ENCODE measurements around the gene ZNF487.
"Not testable (repeated sequence)": the region's sequence is repeated elsewhere in the genome, so short reads cannot be mapped to it uniquely, and the experiment has no call there.

ZNF487 gene

DNA sequence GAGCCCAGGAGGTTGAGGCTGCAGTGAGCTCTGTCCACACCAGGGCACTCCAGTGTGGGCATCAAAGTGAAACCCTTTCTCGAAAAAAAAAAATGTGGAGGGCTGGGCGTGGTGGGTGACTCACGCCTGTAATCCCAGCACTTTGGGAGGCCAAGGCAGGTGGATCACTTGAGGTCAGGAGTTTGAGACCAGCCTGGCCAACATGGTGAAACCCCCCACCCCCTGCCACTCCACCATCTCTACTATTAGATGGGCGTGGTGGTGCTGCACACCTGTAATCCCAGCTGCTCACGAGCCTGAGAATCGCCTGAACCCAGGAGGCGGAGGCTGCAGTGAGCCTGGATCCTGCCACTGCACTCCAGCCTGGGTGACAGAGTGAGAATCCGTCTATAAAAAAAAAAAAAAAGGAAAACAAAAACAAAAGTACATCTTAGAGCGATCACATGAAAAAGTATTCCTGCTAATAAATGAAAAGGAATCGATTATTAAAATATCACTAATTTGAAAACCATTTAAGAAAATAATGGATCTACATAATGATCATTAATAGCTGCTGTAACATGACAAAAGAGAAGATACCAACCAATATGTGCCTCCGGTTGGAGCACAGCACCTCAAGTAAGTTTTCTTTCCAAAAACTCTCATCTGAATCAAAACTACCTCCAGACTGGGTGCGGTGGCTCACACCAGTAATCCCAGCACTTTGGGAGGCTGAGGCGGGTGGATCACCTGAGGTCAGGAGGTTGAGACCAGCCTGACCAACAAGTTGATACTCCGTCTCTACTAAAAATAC is 32.8 kb upstream of the ZNF487 start:
- DNase-seq (ENCODE audit: low read depth in 2 of 3, low spot score in 1 of 3) = no peak

DNA sequence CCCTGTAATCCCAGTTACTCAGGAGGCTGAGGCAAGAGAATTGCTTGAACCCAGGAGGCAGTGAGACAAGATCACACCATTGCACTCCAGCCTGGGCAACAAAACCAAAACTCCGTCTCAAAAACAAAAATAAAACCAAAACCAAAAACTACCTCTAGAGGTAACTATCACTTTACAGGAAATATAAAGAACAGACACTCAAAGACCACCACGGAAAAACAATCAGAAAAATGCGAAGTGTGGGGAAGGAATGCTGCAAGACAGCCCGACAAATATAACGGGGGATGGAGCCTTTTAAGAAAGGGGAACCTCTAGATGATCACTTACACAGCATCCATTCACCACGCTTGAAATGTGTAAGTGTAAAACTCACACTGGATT is 32.2 kb upstream of the ZNF487 start:
- DNase-seq (ENCODE audit: low read depth in 2 of 3, low spot score in 1 of 3) = no peak

DNA sequence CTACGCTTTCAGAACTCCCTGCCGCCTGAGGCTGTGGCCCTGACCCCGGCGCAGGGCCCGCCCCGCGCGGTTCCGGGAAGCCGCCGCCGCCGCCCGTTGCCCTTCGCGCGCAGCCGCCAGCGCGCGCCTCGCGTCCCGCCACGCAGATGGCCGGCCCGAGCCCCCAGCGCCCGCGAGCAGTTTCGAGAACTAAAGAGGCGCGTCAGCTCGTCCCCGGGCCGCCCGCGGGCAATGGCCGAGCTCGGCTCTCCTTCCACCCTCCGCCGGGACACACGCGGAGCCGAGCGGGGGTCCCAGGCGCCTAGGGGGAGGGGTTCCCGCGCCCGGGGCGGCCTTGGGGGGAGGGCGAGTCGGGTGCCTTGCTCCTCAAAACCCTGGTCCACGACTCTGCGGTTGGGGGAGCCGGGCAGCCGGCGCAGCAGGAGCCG is 29.7 kb upstream of the ZNF487 start:
- peak in 1 of 3 donors; percentile 49 for DNase-seq (ENCODE audit: low read depth in 2 of 3, low spot score in 1 of 3)

DNA sequence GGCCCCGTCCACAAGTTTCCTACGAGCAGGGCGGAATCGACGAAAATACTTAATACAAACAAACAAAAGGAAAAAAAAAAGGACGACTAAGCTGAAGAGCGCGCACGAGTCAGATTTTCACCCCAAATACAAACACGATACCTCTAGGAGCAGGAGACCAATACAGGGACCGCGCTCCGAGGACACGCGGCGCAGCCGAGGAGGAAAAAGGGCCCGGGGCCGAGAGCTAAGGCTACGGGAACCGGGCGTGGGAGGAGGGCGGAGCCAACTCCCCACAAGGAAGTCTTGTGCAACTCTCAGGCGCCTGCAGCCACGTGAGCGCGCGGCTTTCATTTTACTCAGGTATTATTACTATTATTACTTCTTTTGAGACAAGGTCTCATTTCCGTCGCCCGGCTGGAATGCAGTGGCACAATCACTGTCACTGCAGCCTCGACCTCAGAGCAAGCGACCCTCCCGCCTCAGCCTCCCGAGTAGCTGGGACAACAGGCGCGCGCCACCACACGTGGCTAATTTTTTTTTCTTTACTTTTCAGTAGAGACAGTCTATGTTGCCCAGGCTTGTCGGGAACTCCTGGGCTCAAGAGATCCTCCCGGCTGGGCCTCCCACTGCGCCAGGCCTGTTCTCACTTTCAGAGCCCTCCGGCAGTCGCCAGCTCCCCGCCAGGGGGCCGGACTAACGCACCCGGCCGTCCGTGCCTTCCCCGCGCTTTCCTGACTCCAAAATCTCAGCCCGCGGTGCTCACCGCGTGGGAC is 29.2 kb upstream of the ZNF487 start:
- DNase-seq (ENCODE audit: low read depth in 2 of 3, low spot score in 1 of 3) = peak; percentile 88 to 91 (median 88)

DNA sequence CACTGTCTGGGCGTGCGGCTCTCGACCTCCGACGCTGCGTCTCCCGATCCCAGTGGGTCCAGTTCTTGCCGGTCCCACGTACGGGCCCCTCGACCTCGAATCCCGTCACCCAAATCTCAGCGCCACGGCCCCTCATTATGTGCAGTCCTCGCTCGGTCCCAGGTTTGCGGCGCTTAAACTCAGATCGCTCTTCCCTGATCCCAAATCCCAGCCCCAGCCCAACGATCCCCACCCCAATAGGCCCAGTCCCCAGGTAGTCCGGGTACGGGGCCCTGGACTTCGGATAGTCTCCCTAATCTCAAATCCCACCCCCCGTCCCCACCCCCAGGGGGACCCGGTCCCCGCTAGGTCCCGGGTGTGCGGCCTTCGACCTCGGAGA is 28.6 kb upstream of the ZNF487 start:
- DNase-seq (ENCODE audit: low read depth in 2 of 3, low spot score in 1 of 3) = no peak

DNA sequence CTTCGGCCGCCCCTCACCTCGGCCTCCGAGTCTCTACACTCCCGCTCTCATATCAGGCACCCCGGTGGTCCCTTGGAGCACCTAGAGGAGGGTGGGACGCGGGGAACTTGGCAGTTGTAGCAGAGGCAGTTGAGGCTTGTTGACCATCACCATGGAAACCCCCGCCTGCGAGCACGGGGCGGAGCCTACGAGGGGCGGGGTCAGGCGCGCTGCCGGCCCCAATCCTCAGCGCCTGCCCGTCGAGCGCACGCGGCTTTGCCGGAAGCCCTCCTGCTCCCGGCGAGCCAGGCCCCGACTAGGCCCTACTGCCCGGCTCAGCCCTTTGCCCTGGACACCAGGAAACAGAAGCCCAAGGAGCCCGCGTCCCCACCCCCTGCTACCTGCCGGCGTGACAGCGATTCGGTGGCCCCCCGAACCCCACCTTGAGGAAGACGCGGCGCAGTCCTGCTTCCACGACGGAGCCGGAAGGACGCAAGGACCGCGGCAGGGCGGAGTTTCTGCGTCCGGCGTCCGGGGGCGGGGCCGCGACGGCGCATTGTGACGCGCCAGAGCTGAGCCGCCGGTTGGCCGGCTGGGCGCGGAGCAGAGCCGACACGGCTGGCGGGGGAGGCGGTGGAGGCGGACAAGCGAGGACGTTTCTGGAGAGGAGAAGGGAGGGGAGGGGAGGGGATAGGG is 28.1 kb upstream of the ZNF487 start, which contains the start of gene HNRNPF:
TSS of gene HNRNPF (minus strand) at position 477 of the 675 bp plus-strand sequence. CDS start 21,302 bp downstream, outside the sequence.
- DNase-seq (ENCODE audit: low read depth in 2 of 3, low spot score in 1 of 3) = peak; percentile 92 to 95 (median 93)

DNA sequence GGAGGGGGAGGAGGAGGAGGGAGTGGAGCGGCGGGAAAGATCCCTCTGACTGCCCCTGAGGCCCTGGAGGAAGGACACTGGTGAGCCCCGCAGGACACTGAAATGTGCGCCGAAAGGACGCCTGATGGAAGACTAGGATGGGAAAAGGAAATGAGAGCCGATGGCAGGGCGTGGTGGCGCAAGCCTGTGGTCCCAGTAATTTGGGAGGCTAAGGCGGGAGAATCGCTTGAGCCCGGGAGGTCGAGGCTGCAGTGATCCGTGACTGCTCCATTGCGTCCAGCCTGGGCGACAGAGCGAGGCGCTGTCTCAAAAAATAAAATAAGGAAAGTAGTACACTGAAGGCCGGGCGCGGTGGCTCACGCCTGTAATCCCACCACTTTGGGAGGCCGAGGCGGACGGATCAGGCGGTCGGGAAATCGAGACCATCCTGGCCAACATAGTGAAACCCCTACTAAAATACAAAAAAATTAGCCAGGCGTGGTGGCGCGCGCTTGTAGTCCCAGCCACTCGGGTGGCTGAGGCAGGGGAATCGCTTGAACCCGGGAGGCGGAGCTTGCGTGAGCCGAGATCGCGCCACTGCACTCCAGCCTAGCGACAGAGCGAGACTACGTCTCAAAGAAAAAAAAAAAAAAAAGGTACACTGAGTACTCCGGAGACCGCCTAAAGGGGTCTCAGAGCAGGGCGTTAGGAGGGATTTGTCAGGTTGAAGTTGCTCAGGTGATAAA is 27.4 kb upstream of the ZNF487 start:
- DNase-seq (ENCODE audit: low read depth in 2 of 3, low spot score in 1 of 3) = peak in 2 of 3 donors; percentile 63 to 70

DNA sequence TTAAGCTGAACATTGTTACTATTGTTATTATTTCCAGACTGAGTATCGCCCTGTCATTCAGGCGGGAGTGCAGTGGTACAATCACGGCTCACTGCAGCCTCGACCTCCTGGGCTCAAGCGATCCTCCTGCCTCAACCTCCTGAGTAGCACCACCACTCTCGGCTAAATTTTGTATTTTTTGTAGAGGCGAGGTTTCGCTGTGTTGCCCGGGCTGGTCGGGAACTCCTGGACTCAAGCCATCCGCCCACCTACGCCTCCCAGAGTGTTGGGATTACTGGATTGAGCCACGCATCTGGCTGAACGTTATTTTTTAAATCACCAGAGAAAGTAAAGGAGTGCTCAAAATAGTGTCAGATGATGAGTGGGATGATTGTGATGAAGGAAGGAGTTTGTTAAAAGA is 26.6 kb upstream of the ZNF487 start:
- DNase-seq (ENCODE audit: low read depth in 2 of 3, low spot score in 1 of 3) = no peak

DNA sequence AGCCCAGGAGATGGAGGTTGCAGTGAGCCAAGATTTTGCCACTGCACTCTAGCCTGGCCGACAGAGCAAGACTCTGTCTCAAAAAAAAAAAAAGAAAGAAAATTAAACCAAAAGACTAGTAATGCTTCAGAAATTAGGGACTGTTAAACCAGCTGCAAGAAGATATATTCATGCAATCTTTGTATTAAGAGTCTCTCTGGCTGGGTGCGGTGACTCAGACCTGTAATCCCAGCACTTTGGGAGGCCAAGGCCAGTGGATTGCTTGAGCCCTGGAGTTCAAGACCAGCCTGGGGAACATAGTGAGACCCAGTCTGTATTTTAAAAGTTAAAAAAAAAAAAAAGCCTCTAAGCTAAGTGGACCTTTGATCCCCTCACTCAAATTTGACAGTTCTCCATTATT is 25.4 kb upstream of the ZNF487 start:
- DNase-seq (ENCODE audit: low read depth in 2 of 3, low spot score in 1 of 3) = no peak

DNA sequence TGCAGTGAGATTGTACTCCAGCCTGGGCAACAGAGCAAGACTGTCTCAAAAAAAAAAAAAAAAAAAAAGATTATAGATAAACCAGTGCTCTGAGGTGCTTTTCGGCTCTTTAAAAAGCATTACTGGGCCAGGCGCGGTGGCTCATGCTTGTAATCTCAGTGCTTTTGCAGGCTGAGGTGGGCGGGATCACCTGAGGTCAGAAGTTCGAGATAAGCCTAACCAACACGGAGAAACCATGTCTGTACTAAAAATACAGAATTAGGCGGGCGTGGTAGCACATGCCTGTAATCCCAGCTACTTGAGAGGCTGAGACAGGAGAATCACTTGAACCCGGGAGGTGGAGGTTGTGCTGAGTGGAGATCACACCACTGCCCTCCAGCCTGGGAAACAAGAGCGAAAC is 21.4 kb upstream of the ZNF487 start:
- no peak for DNase-seq (ENCODE audit: low read depth in 2 of 3, low spot score in 1 of 3)

DNA sequence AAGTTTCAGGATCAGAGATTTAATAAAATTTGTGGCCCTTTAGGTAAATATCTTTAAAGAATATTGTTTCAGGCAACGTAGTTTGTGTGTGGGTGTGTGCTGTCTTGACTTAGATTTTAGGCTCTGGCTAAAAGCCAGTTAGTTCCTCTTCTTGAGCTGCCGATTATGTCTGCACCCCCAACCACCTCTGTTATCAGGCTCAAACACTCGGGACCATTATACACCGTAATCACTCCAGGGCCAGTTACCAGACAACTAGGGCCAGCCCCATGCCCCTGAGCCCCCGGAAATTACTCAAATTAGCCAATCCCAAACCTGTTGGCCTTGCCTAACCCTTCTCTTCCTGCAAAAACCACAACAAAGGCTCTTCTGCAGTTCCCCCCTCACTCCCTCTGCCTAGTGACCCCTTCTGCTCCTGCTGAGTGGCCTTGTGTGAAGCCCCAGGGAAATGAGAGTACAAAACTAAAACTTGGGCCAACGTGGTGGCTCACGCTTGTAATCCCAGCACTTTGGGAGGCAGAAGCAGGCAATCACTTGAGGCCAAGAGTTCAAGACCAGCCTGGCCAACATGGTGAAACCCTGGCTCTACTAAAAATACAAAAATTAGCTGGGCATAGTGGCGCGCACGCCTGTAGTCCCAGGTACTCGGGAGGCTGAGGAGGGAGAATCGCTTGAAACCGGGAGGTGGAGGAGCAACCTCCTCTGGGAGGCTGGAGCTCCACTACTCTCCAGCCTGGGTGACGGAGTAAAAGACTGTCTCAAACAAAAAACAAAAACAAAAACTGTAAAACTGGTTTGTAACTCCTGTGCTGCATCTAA is 18.8 kb upstream of the ZNF487 start:
- DNase-seq (ENCODE audit: low read depth in 2 of 3, low spot score in 1 of 3) = no peak

DNA sequence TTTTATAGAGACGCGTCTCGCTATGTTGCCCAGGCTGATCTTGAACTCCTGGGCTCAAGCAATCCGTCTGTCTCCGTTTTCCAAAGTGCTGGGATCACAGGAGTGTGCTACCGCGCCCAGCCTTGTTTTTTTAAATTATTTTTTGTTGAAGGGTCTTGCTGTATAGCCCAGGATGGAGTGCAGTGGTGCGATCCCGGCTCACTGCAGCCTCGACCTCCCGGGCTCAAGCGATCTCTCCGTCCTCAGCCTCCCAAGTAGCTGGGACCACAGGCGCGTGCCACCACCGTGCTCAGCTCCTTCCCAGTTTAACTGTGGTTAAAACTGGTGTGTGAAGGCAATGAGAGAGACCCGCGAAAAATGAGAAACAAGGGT is 16.9 kb upstream of the ZNF487 start:
- DNase-seq (ENCODE audit: low read depth in 2 of 3, low spot score in 1 of 3) = no peak

DNA sequence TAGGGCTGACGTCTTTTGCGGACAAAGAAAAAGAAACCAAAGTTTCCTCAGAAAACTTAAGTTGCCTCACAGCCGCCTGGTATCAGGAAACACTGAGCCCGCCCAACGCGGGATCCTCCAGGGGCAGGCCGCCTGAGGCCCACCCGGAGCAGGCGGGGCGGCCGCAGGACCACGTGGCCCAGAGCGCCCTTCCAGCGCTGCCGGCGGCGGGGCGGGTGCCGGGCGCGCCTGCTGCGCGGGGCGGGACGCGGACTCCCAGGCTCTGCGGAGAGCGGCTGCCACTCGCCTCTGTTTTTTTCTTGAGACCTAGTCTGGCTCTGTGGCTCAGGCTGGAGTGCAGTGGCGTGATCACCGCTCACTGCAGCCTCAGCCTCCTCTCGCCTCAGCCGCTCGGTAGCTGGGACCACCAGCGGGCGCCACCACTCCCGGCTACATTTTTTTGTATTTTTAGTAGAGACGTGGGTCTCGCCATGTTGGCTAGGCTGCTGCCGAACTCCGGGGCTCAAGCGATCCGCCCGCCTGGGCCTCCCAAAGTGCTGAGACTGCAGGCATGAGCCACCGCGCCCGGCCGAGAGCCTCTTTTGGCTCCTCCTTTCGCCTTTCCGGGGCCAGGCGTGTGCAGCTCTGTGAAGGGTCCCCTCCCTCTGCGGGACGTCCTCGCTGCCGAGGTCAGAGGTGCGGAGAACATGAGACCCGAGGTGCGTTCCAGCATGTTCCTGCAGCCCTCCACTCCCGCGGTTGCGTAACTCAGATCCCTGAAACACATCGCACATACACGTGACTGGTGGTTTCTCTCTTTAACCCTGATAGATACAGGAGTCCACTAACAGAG is 16.3 kb upstream of the ZNF487 start:
- peak in 2 of 3 donors; percentile 77 for DNase-seq (ENCODE audit: low read depth in 2 of 3, low spot score in 1 of 3)

DNA sequence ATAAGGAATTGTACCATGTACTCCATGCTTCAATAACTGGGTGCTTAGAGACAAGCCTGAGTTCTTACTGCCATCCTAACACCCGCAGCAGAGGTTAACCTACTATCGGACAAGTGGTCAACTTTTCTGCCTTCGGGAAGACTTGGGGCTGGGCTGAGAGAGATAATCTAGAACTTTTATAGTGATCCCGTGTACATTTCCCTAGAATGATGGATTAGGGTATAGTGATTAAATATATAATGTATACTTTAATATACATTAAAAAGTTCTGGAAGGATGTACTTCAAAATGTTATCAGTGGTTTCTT is 15.8 kb upstream of the ZNF487 start:
- no peak for DNase-seq (ENCODE audit: low read depth in 2 of 3, low spot score in 1 of 3)

DNA sequence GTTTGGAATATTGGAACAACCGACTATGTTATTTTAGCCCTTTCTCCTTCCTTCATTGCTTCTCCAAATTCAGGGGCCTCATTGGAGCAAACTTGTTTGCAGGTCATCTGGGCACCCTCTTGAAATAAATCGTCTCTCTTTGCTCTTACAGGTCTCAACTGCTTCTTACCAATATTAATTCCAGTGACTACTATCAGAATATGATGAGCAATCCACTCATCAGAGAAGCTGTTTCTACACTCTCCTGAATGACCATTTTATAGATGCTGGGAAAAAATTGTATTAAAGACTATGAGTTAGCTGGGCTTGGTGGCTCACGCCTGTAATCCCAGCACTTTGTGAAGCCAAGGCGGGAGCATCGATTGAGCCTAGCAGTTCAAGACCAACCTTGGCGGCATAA is 15.4 kb upstream of the ZNF487 start:
- DNase-seq (ENCODE audit: low read depth in 2 of 3, low spot score in 1 of 3) = no peak

DNA sequence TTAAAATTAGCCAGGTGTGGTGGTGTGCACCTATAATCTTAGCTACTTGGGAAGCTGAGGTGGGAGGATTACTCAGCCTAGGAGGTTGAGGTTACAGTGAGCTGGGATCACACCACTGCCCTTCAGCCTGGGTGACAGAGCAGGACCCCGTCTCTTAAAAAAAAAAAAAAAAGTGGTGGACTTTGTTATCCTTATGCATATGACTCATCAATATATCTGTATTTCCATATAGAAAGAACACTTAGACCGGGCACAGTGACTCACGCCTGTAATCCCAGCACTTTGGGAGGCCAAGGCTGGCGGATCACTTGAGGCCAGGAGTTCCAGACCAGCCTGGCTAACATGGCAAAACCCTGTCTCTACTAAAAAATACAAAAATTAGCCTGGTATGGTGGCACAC is 15.0 kb upstream of the ZNF487 start:
- DNase-seq (ENCODE audit: low read depth in 2 of 3, low spot score in 1 of 3) = not testable (repeated sequence)

DNA sequence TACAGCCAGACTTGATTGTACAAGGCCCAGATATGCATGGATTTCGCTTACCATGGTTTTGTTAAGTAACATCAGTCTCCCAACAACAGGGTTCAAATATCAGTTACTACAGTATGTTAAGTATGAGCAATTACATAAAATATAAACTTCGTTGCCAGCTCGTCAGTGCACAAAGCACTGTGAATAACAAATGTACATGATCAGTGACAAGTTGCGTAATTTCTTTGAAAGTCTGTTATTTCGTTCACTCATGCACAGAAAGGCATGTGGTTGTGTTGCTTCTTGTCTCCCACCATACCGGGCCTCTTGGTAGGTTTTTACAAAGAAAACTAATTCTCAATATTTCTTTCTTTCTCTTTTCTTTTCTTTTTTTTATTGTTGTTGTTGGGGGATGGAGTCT is 12.5 kb upstream of the ZNF487 start:
- no peak for DNase-seq (ENCODE audit: low read depth in 2 of 3, low spot score in 1 of 3)

DNA sequence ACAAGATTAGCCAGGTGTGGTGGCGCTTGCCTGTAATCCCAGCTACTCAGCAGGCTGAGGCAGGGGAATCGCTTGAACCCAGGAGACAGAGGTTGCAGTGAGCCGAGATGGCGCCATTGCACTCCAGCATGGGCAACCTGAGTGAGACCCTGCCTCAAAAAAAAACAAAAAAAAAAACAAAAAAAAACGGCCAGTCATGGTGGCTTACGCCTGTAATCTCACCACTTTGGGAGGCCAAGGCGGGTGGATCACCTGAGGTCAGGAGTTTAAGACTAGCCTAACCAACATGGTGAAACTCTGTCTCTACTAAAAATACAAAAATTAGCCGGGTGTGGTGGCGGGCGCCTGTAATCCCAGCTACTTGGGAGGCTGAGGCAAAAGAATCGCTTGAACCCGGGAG is 10.4 kb upstream of the ZNF487 start:
- not testable (repeated sequence) for DNase-seq (ENCODE audit: low read depth in 2 of 3, low spot score in 1 of 3)

DNA sequence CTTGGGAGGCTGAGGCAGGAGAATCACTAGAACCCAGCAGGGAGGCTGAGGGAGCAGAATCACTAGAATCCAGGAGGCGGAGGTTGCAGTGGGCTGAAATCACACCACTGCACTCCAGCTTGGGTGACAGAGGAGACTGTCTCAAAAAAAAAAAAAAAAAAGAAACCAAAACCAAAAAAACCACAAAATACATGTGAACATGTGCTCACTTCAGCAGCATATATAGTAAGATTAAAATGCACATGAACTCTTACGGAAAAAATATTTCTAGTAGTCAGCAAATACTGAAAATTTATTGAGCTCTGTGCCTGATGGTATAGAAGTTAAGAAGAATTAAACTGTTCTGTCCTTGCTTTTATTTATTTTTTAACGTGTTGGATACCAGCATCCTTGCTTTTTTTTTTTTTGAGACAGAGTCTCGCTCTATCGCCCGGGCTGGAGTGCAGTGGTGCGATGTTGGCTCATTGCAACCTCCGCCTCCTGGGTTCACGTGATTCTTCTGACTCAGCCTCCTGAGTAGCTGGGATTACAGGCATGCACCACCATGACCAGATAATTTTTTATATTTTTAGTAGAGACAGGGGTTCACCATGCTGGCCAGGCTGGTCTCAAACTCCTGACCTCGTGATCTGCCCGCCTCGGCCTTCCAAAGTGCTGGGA is 9.6 kb upstream of the ZNF487 start:
- no peak for DNase-seq (ENCODE audit: low read depth in 2 of 3, low spot score in 1 of 3)
